Astrocyte (in vitro differentiated cells and primary cell): ENCODE measurements around the gene DLGAP4. TPM values are rescaled to one million over a fixed set of nuclear protein-coding genes. Genes with fewer than 3 reads are reported as not detected.

Experiments
- DNase-seq: peaks from one replicate; pipeline ENCODE4 v3.0.0-alpha.2; 2010; ENCODE audit warnings: low read depth
- FAIRE-seq: peaks from 2 replicates; lab custom pipeline; 2011; peaks lifted over from hg19 to GRCh38; lab: Jason Lieb, UNC
- H2AFZ ChIP-seq: 2 replicates; pipeline ENCODE4 v1.6.0; 2012; ENCODE audit warnings: low read depth, low read length, inconsistent platforms
- H3K27ac ChIP-seq: 2 replicates; pipeline ENCODE4 v1.5.1; 2011; ENCODE audit warnings: low read depth, low read length, inconsistent platforms
- H3K27me3 ChIP-seq: 2 replicates; pipeline ENCODE4 v1.6.0; 2011; ENCODE audit warnings: low read length, inconsistent platforms; ENCODE audit not compliant: insufficient read depth
- H3K36me3 ChIP-seq: 2 replicates; pipeline ENCODE4 v1.5.1; 2011; ENCODE audit warnings: low read length, inconsistent platforms; ENCODE audit not compliant: insufficient read depth
- H3K4me1 ChIP-seq: 2 replicates; pipeline ENCODE4 v1.5.1; 2011; ENCODE audit warnings: low read length, inconsistent platforms; ENCODE audit not compliant: insufficient read depth
- H3K4me2 ChIP-seq: 2 replicates; pipeline ENCODE4 v1.6.0; 2012; ENCODE audit warnings: low read length, inconsistent platforms
- H3K4me3 ChIP-seq: 2 replicates; pipeline ENCODE4 v1.5.1; 2011; ENCODE audit warnings: low read depth, mild to moderate bottlenecking, low read length, inconsistent platforms; ENCODE audit not compliant: insufficient read depth
- H3K79me2 ChIP-seq: 2 replicates; pipeline ENCODE4 v1.6.0; 2012; ENCODE audit warnings: mild to moderate bottlenecking, low read length, inconsistent platforms; ENCODE audit not compliant: insufficient read depth
- H3K9ac ChIP-seq: 2 replicates; pipeline ENCODE4 v1.6.0; 2012; ENCODE audit warnings: mild to moderate bottlenecking, low read length, inconsistent platforms
- H3K9me3 ChIP-seq: 2 replicates; pipeline ENCODE4 v1.5.1; 2012; ENCODE audit warnings: low read depth, mild to moderate bottlenecking, low read length, inconsistent platforms; ENCODE audit not compliant: insufficient read depth
- H4K20me1 ChIP-seq: 2 replicates; pipeline ENCODE4 v1.6.0; 2012; ENCODE audit warnings: low read length, inconsistent platforms; ENCODE audit not compliant: insufficient read depth
- H3K27ac Mint-ChIP-seq: one replicate; pipeline ENCODE4 v1.8.0; 2021; ENCODE audit warnings: mild to moderate bottlenecking, mixed read lengths; ENCODE audit not compliant: unreplicated experiment
- H3K27me3 Mint-ChIP-seq: one replicate; pipeline ENCODE4 v1.8.0; 2021; ENCODE audit warnings: low read depth, mixed read lengths; ENCODE audit not compliant: unreplicated experiment
- H3K36me3 Mint-ChIP-seq: one replicate; pipeline ENCODE4 v1.8.0; 2021; ENCODE audit warnings: low read depth, mixed read lengths; ENCODE audit not compliant: unreplicated experiment
- H3K4me1 Mint-ChIP-seq: one replicate; pipeline ENCODE4 v1.8.0; 2021; ENCODE audit warnings: low read depth, mixed read lengths; ENCODE audit not compliant: unreplicated experiment
- H3K4me3 Mint-ChIP-seq: one replicate; pipeline ENCODE4 v1.8.0; 2021; ENCODE audit warnings: mild to moderate bottlenecking, moderate library complexity, mixed read lengths; ENCODE audit not compliant: unreplicated experiment
- H3K9me3 Mint-ChIP-seq: one replicate; pipeline ENCODE4 v1.8.0; 2021; ENCODE audit warnings: mild to moderate bottlenecking, mixed read lengths; ENCODE audit not compliant: unreplicated experiment
- CTCF ChIP-seq: IDR thresholded peaks from 2 replicates; pipeline ENCODE4 v1.5.1; 2011; ENCODE audit warnings: low read depth, mild to moderate bottlenecking, inconsistent platforms, low read length, moderate library complexity; ENCODE audit not compliant: insufficient read depth
- EZH2 ChIP-seq: IDR thresholded peaks from 2 replicates; pipeline ENCODE4 v1.6.1; 2012; ENCODE audit warnings: mild to moderate bottlenecking, low read length, inconsistent platforms; ENCODE audit not compliant: insufficient read depth
- total RNA-seq: library from RNA; stranded (reverse); gene quantifications from 2 replicates; pipeline ENCODE4 v1.2.1, GENCODE V29; 2021

DLGAP4 gene
- total RNA-seq, 1 donor from 2014 or later, result 135 TPM

GRCh38 chr20:36311854-36312723 lies 6.0 kb downstream of the DLGAP4 start:
- Mint-ChIP-seq H3K4me3 (no peak overlapping the region), H3K27ac (no peak overlapping the region), H3K27me3 (peaks cover 69% of the 10 kb centered on the region), H3K36me3 (no peaks in the 10 kb centered on the region), H3K9me3 (no peaks in the 10 kb centered on the region), H3K4me1 (no peaks in the 10 kb centered on the region)
- H3K9ac ChIP-seq, result no peak overlapping the region
- no peak overlapping the region for H3K4me2 ChIP-seq
- no peaks in the 10 kb centered on the region for H3K79me2 ChIP-seq
- no peaks in the 10 kb centered on the region for H3K36me3 ChIP-seq
- FAIRE-seq (no peak), DNase-seq (no peak)
- peaks cover 32% of the 10 kb centered on the region for H3K27me3 ChIP-seq
- no peak overlapping the region for H3K4me3 ChIP-seq
- H2AFZ ChIP-seq, result no peak overlapping the region
- no peaks in the 10 kb centered on the region for H3K4me1 ChIP-seq
- H3K27ac ChIP-seq, result no peak overlapping the region
- H4K20me1 ChIP-seq, result peaks cover 3% of the 10 kb centered on the region
- H3K9me3 ChIP-seq, result no peaks in the 10 kb centered on the region
- TF ChIP-seq CTCF (no peak), EZH2 (no peak)

- H3K9ac ChIP-seq, result no peak overlapping the region
- TF ChIP-seq CTCF (no peak), EZH2 (no peak)
- H3K27ac Mint-ChIP-seq, result no peak overlapping the region
- no peaks in the 10 kb centered on the region for H3K36me3 Mint-ChIP-seq
- FAIRE-seq, result no peak
- H4K20me1 ChIP-seq, result peaks cover 3% of the 10 kb centered on the region
- no peaks in the 10 kb centered on the region for H3K79me2 ChIP-seq
- no peak overlapping the region for H3K4me3 Mint-ChIP-seq
- no peak for DNase-seq
- H3K9me3 ChIP-seq, result no peaks in the 10 kb centered on the region
- H3K27ac ChIP-seq, result no peak overlapping the region
- H3K4me1 Mint-ChIP-seq, result no peaks in the 10 kb centered on the region
- no peaks in the 10 kb centered on the region for H3K36me3 ChIP-seq
- H2AFZ ChIP-seq, result no peak overlapping the region
- no peak overlapping the region for H3K4me3 ChIP-seq
- H3K27me3 ChIP-seq, result peaks cover 24% of the 10 kb centered on the region
- H3K27me3 Mint-ChIP-seq, result peaks cover 66% of the 10 kb centered on the region
- H3K4me2 ChIP-seq, result no peak overlapping the region
- H3K4me1 ChIP-seq, result no peaks in the 10 kb centered on the region
- H3K9me3 Mint-ChIP-seq, result no peaks in the 10 kb centered on the region
Observed at GRCh38 chr20:36312724-36313441, 6.7 kb downstream of the DLGAP4 start.
